Stimulated activated naive B cell treated with anti-CD40 and anti-IgM and Interleukin-4, amounts not matched to agents 10 μg/mL and 1 μg/mL and 100 μg/mL, for 72 hours (primary cell): Measurements from ENCODE around the gene NGEF.
"Not testable (repeated sequence)": the region's sequence is repeated elsewhere in the genome, so short reads cannot be mapped to it uniquely, and the experiment has no call there.

ENCODE experiments used
- ATAC-seq, 2 donors: fragments of 150-1000 bp; cut with Tn5 transposase; replicated peaks; 2 replicates each; pipeline ENCODE4 v1.10.0; 2021; ENCODE audit warnings: moderate library complexity in 1 of 2
- DNase-seq: peaks from one replicate; pipeline ENCODE4 v3.0.0; 2021
- H3K27ac Mint-ChIP-seq: one replicate; pipeline ENCODE4 v1.8.0; 2022; ENCODE audit warnings: mild to moderate bottlenecking, mixed read lengths
- H3K27me3 Mint-ChIP-seq, 2 donors: one replicate each; pipeline ENCODE4 v1.8.0; 2022; ENCODE audit warnings: mixed read lengths in 2 of 2
- H3K36me3 Mint-ChIP-seq, 2 donors: one replicate each; pipeline ENCODE4 v1.8.0; 2022; ENCODE audit warnings: mixed read lengths in 2 of 2, mild to moderate bottlenecking in 1 of 2
- H3K4me1 Mint-ChIP-seq, 2 donors: one replicate each; pipeline ENCODE4 v1.8.0; 2022; ENCODE audit warnings: mixed read lengths in 2 of 2, mild to moderate bottlenecking in 1 of 2
- H3K4me3 Mint-ChIP-seq, 2 donors: one replicate each; pipeline ENCODE4 v1.8.0; 2022; ENCODE audit warnings: mild to moderate bottlenecking in 2 of 2, mixed read lengths in 2 of 2, moderate library complexity in 1 of 2
- H3K9me3 Mint-ChIP-seq, 2 donors: one replicate each; pipeline ENCODE4 v1.8.0; 2022; ENCODE audit warnings: mixed read lengths in 2 of 2, mild to moderate bottlenecking in 1 of 2

The NGEF gene

GRCh38 chr2:232920055-232920454, 93.0 kb downstream of the NGEF start:
- DNase-seq, result no peak
- ATAC-seq, result no peak
- peaks cover 43 to 69% of the 10 kb centered on the region in 2 donors for H3K27me3 Mint-ChIP-seq
- no peak overlapping the region for H3K4me3 Mint-ChIP-seq
- no peaks in the 10 kb centered on the region for H3K4me1 Mint-ChIP-seq
- H3K27ac Mint-ChIP-seq, result no peak overlapping the region
- no peaks in the 10 kb centered on the region for H3K9me3 Mint-ChIP-seq
- H3K36me3 Mint-ChIP-seq, result no peaks in the 10 kb centered on the region

- no peaks in the 10 kb centered on the region for H3K9me3 Mint-ChIP-seq
- no peak for DNase-seq
- no peak for ATAC-seq
- no peaks in the 10 kb centered on the region for H3K36me3 Mint-ChIP-seq
- H3K4me1 Mint-ChIP-seq, result no peaks in the 10 kb centered on the region
- peaks cover 43 to 64% of the 10 kb centered on the region in 2 donors for H3K27me3 Mint-ChIP-seq
- H3K27ac Mint-ChIP-seq, result no peak overlapping the region
- H3K4me3 Mint-ChIP-seq, result no peak overlapping the region
Measured at GRCh38 chr2:232919141-232919540, 93.9 kb downstream of the NGEF start.

- ATAC-seq, result no peak
- no peak overlapping the region for H3K27ac Mint-ChIP-seq
- H3K36me3 Mint-ChIP-seq, result peaks cover 3 to 6% of the 10 kb centered on the region in 2 donors
- peaks cover 22 to 44% of the 10 kb centered on the region in 2 donors for H3K27me3 Mint-ChIP-seq
- no peak for DNase-seq
- H3K4me3 Mint-ChIP-seq, result no peak overlapping the region
- H3K9me3 Mint-ChIP-seq, result peaks cover 9 to 13% of the 10 kb centered on the region in 2 donors
- H3K4me1 Mint-ChIP-seq, result no peaks in the 10 kb centered on the region
Measured at GRCh38 chr2:232913903-232914302, 99.2 kb downstream of the NGEF start.

- no peak for ATAC-seq
- Mint-ChIP-seq H3K4me3 (no peak overlapping the region), H3K36me3 (peaks cover 3 to 6% of the 10 kb centered on the region in 2 donors), H3K9me3 (peaks cover 9 to 13% of the 10 kb centered on the region in 2 donors), H3K27ac (no peak overlapping the region), H3K4me1 (no peaks in the 10 kb centered on the region), H3K27me3 (peaks cover 18 to 32% of the 10 kb centered on the region in 2 donors)
- DNase-seq, result no peak
Measured at GRCh38 chr2:232911712-232912277, 101.3 kb downstream of the NGEF start.

GRCh38 chr2:232910376-232910775, 102.7 kb downstream of the NGEF start:
- peaks cover 3 to 6% of the 10 kb centered on the region in 2 donors for H3K36me3 Mint-ChIP-seq
- H3K27ac Mint-ChIP-seq, result no peak overlapping the region
- no peaks in the 10 kb centered on the region for H3K4me1 Mint-ChIP-seq
- peaks cover 15 to 28% of the 10 kb centered on the region in 2 donors for H3K27me3 Mint-ChIP-seq
- no peak for ATAC-seq
- H3K9me3 Mint-ChIP-seq, result peaks cover 9 to 13% of the 10 kb centered on the region in 2 donors
- H3K4me3 Mint-ChIP-seq, result no peak overlapping the region
- DNase-seq, result no peak

GRCh38 chr2:232908695-232909094, 104.4 kb downstream of the NGEF start:
- Mint-ChIP-seq H3K27ac (no peak overlapping the region), H3K4me3 (no peak overlapping the region), H3K9me3 (peaks cover 9 to 13% of the 10 kb centered on the region in 2 donors), H3K4me1 (no peaks in the 10 kb centered on the region), H3K27me3 (peaks cover 10 to 23% of the 10 kb centered on the region in 2 donors), H3K36me3 (peaks cover 3 to 6% of the 10 kb centered on the region in 2 donors)
- ATAC-seq (no peak), DNase-seq (no peak)

GRCh38 chr2:232907718-232908085, 105.4 kb downstream of the NGEF start:
- H3K4me1 Mint-ChIP-seq, result not testable (repeated sequence)

GRCh38 chr2:232906867-232907717, 106.0 kb downstream of the NGEF start:
- not testable (repeated sequence) for DNase-seq, H3K4me3 Mint-ChIP-seq, H3K4me1 Mint-ChIP-seq, ATAC-seq, H3K27ac Mint-ChIP-seq, H3K36me3 Mint-ChIP-seq
- Mint-ChIP-seq H3K27me3 (peaks cover 5 to 17% of the 10 kb centered on the region in 2 donors), H3K9me3 (peaks cover 9 to 11% of the 10 kb centered on the region in 2 donors)

More at GRCh38 chr2:232907718-232908085, 105.4 kb downstream of the NGEF start:
- DNase-seq, H3K4me3 Mint-ChIP-seq, H3K27ac Mint-ChIP-seq, ATAC-seq, H3K36me3 Mint-ChIP-seq: not testable (repeated sequence)
- Mint-ChIP-seq H3K27me3 (peaks cover 5 to 15% of the 10 kb centered on the region in 2 donors), H3K9me3 (peaks cover 9 to 11% of the 10 kb centered on the region in 2 donors)

GRCh38 chr2:232903989-232904388, 109.1 kb downstream of the NGEF start:
- no peaks in the 10 kb centered on the region for H3K36me3 Mint-ChIP-seq
- no peak overlapping the region for H3K4me3 Mint-ChIP-seq
- H3K27me3 Mint-ChIP-seq, result peaks cover 0 to 4% of the 10 kb centered on the region in 2 donors
- ATAC-seq, result no peak
- no peaks in the 10 kb centered on the region for H3K4me1 Mint-ChIP-seq
- no peak overlapping the region for H3K27ac Mint-ChIP-seq
- no peaks in the 10 kb centered on the region for H3K9me3 Mint-ChIP-seq
- no peak for DNase-seq

- Mint-ChIP-seq H3K4me3 (no peak overlapping the region), H3K4me1 (peaks cover 0 to 4% of the 10 kb centered on the region in 2 donors), H3K36me3 (no peaks in the 10 kb centered on the region), H3K9me3 (no peaks in the 10 kb centered on the region), H3K27me3 (peaks cover 0 to 4% of the 10 kb centered on the region in 2 donors), H3K27ac (no peak overlapping the region)
- ATAC-seq (no peak), DNase-seq (no peak)
Measured at GRCh38 chr2:232901736-232902578, 111.1 kb downstream of the NGEF start.

- no peak overlapping the region for H3K4me3 Mint-ChIP-seq
- no peak overlapping the region for H3K27ac Mint-ChIP-seq
- no peaks in the 10 kb centered on the region for H3K9me3 Mint-ChIP-seq
- peak; percentile 47 to 55 for ATAC-seq
- H3K36me3 Mint-ChIP-seq, result no peaks in the 10 kb centered on the region
- DNase-seq, result no peak
- H3K27me3 Mint-ChIP-seq, result peaks cover 0 to 4% of the 10 kb centered on the region in 2 donors
- H3K4me1 Mint-ChIP-seq, result peaks cover 3 to 4% of the 10 kb centered on the region in 2 donors
Measured at GRCh38 chr2:232900811-232901735, 112.0 kb downstream of the NGEF start.

- peaks cover 4 to 5% of the 10 kb centered on the region in 2 donors for H3K4me1 Mint-ChIP-seq
- no peaks in the 10 kb centered on the region for H3K36me3 Mint-ChIP-seq
- H3K27ac Mint-ChIP-seq, result no peak overlapping the region
- H3K4me3 Mint-ChIP-seq, result no peak overlapping the region
- H3K9me3 Mint-ChIP-seq, result no peaks in the 10 kb centered on the region
- peaks cover 0 to 10% of the 10 kb centered on the region in 2 donors for H3K27me3 Mint-ChIP-seq
- DNase-seq (no peak), ATAC-seq (no peak)
Measured at GRCh38 chr2:232898592-232899543, 114.2 kb downstream of the NGEF start.
